ENCODE measurements around the gene GABRG3.

GABRG3 gene

GRCh38 chr15:27111323-27111722 lies 140.3 kb downstream of the GABRG3 start:
- no peaks in the 10 kb centered on the region for H3K27me3 ChIP-seq
- H3K4me1 ChIP-seq (ENCODE audit: control insufficient read depth in 1 of 2, insufficient read depth in 1 of 2, low read depth in 1 of 2, low read length in 1 of 2) = no peaks in the 10 kb centered on the region
- H3K9me3 ChIP-seq = no peaks in the 10 kb centered on the region
- H3K4me3 ChIP-seq (ENCODE audit: low read depth in 1 of 2, low read length in 1 of 2) = no peak overlapping the region
- TF ChIP-seq, protein P1, sequence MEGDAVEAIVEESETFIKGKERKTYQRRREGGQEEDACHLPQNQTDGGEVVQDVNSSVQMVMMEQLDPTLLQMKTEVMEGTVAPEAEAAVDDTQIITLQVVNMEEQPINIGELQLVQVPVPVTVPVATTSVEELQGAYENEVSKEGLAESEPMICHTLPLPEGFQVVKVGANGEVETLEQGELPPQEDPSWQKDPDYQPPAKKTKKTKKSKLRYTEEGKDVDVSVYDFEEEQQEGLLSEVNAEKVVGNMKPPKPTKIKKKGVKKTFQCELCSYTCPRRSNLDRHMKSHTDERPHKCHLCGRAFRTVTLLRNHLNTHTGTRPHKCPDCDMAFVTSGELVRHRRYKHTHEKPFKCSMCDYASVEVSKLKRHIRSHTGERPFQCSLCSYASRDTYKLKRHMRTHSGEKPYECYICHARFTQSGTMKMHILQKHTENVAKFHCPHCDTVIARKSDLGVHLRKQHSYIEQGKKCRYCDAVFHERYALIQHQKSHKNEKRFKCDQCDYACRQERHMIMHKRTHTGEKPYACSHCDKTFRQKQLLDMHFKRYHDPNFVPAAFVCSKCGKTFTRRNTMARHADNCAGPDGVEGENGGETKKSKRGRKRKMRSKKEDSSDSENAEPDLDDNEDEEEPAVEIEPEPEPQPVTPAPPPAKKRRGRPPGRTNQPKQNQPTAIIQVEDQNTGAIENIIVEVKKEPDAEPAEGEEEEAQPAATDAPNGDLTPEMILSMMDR (IDR thresholded peaks at IDR 0.05) = no peak
- no peak overlapping the region for H3K27ac ChIP-seq
- no peaks in the 10 kb centered on the region for H3K36me3 ChIP-seq

GRCh38 chr15:27114473-27114872 lies 143.5 kb downstream of the GABRG3 start:
- TF ChIP-seq, protein P1 (IDR thresholded peaks at IDR 0.05) = no peak
- Histone ChIP-seq H3K4me3 (ENCODE audit: low read depth in 1 of 2, low read length in 1 of 2) (no peak overlapping the region), H3K4me1 (ENCODE audit: control insufficient read depth in 1 of 2, insufficient read depth in 1 of 2, low read depth in 1 of 2, low read length in 1 of 2) (no peaks in the 10 kb centered on the region), H3K27ac (no peak overlapping the region), H3K36me3 (no peaks in the 10 kb centered on the region), H3K27me3 (no peaks in the 10 kb centered on the region), H3K9me3 (no peaks in the 10 kb centered on the region)

GRCh38 chr15:27119695-27120266 lies 148.8 kb downstream of the GABRG3 start:
- H3K4me3 ChIP-seq (ENCODE audit: low read depth in 1 of 2, low read length in 1 of 2) = no peak overlapping the region
- H3K27me3 ChIP-seq = no peaks in the 10 kb centered on the region
- no peaks in the 10 kb centered on the region for H3K36me3 ChIP-seq
- H3K4me1 ChIP-seq (ENCODE audit: control insufficient read depth in 1 of 2, insufficient read depth in 1 of 2, low read depth in 1 of 2, low read length in 1 of 2) = no peaks in the 10 kb centered on the region
- TF ChIP-seq, protein P1 (IDR thresholded peaks at IDR 0.05) = no peak
- H3K9me3 ChIP-seq = no peaks in the 10 kb centered on the region
- H3K27ac ChIP-seq = no peak overlapping the region

- TF ChIP-seq, protein P1 (IDR thresholded peaks at IDR 0.05) = no peak
- Histone ChIP-seq H3K4me3 (ENCODE audit: low read depth in 1 of 2, low read length in 1 of 2) (no peak overlapping the region), H3K27ac (no peak overlapping the region), H3K27me3 (no peaks in the 10 kb centered on the region), H3K4me1 (ENCODE audit: control insufficient read depth in 1 of 2, insufficient read depth in 1 of 2, low read depth in 1 of 2, low read length in 1 of 2) (no peaks in the 10 kb centered on the region), H3K36me3 (no peaks in the 10 kb centered on the region), H3K9me3 (no peaks in the 10 kb centered on the region)
Measured at GRCh38 chr15:27121672-27122071, 150.7 kb downstream of the GABRG3 start.

- Histone ChIP-seq H3K9me3 (no peaks in the 10 kb centered on the region), H3K27ac (no peak overlapping the region), H3K36me3 (no peaks in the 10 kb centered on the region), H3K27me3 (no peaks in the 10 kb centered on the region), H3K4me3 (ENCODE audit: low read depth in 1 of 2, low read length in 1 of 2) (no peak overlapping the region), H3K4me1 (ENCODE audit: control insufficient read depth in 1 of 2, insufficient read depth in 1 of 2, low read depth in 1 of 2, low read length in 1 of 2) (no peaks in the 10 kb centered on the region)
- TF ChIP-seq, protein P1 (IDR thresholded peaks at IDR 0.05) = no peak
Measured at GRCh38 chr15:27123291-27123690, 152.3 kb downstream of the GABRG3 start.

DNA sequence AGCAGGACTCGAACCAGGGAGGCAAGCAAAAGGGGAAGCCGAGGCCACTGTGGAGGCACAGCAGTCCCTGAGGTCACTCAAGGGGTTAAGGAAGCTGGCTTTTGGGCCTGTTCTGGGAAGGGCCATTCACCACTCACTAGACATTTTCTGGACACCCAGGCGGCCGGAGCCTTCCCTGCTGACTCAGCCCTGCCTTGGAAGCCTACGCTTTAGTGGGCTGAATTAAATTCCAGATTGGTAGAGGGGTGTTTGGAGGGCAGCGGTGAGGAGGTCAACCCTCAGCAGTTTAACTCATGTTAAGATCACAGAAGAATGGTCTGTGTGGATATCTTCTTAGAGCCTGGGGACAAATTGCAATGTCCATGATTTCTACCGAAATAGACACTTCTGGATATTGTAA lies 152.8 kb downstream of the GABRG3 start:
- Histone ChIP-seq H3K36me3 (no peaks in the 10 kb centered on the region), H3K27me3 (no peaks in the 10 kb centered on the region), H3K4me1 (ENCODE audit: control insufficient read depth in 1 of 2, insufficient read depth in 1 of 2, low read depth in 1 of 2, low read length in 1 of 2) (no peaks in the 10 kb centered on the region), H3K9me3 (no peaks in the 10 kb centered on the region), H3K4me3 (ENCODE audit: low read depth in 1 of 2, low read length in 1 of 2) (no peak overlapping the region), H3K27ac (no peak overlapping the region)
- TF ChIP-seq, protein P1 (IDR thresholded peaks at IDR 0.05) = no peak
